ENCODE data around the gene CAMTA1.

Gene CAMTA1

DNA sequence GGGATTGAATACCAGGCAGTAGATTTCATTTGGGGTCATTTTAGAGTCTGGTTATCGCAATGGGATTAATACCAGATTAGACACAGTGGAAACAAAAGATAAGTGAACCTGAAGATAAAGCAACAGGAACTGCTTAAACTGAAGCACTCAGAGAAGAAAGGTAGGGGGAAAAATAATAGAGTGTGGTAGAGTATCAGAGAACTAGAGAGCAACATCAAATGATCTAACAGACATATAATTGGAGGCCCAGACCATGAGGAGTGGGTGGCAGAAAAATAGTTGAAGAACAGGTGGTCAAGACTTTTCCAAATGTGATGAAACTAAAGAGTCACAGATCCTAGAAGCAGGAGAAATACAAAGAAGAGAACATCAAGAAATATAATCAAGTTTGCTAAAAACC is 484.3 kb downstream of the CAMTA1 start:
- DNase-seq, result no peak

GRCh38 chr1:7274256-7274655 is 489.0 kb downstream of the CAMTA1 start:
- no peak for DNase-seq

DNA sequence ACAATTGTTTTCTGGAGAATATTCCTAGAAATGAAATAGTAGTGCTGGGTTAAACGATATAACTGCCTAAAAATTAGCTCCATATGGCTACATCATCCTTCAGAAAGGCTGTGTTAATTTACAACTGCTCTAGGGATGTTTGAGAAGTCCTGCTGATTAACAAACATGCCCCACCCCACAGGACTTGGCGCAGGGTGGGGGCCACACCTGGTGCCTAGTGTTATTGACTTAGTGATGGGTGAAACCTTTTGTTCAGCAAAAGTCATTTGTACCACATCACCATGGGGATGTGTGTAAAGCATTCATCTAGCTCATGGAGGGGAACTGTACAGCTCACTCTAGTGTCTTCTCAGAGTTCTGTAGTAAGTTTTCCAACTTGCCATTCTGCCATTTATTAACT is 492.8 kb downstream of the CAMTA1 start:
- DNase-seq, result no peak

- no peak for DNase-seq
Observed at GRCh38 chr1:7278827-7279765, 493.8 kb downstream of the CAMTA1 start.

DNA sequence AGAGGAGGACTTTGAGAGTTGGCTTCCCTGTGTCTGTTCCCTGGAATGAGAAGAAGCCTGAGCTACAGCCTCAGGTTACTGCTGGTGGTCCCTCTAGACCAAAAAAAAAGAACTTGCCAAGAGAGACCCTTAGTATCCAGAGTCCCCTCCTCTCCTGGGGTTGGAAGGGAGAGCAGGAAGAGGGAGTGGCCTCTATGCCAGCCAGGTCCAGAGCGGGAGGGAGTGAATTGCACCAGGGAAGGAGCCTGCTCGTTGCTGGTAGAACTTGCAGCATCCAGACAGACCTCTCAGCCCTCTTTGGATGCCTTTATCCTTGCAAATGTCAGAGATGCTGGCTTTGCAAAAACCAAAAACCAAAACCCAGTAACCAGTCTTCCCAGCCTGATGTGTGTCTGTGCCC is 494.5 kb downstream of the CAMTA1 start:
- DNase-seq, result no peak

DNA sequence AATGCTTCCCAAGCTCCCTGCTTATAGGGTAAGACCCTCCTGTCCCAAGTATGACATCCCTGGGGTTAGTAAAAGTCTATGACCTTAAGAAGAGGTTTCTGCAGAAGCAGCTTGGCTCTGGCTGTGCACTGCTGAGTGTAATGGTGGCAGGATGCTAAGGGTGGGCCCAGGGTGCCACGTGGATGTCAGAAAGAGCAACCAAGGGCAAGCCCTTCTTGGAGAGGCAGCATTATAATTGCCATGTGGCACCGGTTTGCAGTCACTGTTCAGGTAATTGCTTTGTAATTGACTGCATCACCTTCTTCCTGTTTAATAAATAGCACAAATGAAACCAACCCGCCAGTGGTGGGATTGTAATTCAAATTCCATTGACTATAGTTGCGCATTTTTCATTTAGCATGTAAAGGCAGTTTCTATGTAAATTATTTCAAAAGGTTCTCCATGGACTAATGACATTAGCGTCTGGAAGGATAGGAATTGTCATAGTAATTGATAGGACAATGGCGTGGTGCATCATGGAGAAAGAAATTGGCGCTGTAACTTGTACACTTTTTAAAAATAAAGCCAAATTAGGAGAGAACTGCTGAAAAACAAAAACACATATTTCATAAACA is 495.2 kb downstream of the CAMTA1 start:
- no peak for DNase-seq

GRCh38 chr1:7281821-7282220 is 496.6 kb downstream of the CAMTA1 start:
- DNase-seq, result no peak

DNA sequence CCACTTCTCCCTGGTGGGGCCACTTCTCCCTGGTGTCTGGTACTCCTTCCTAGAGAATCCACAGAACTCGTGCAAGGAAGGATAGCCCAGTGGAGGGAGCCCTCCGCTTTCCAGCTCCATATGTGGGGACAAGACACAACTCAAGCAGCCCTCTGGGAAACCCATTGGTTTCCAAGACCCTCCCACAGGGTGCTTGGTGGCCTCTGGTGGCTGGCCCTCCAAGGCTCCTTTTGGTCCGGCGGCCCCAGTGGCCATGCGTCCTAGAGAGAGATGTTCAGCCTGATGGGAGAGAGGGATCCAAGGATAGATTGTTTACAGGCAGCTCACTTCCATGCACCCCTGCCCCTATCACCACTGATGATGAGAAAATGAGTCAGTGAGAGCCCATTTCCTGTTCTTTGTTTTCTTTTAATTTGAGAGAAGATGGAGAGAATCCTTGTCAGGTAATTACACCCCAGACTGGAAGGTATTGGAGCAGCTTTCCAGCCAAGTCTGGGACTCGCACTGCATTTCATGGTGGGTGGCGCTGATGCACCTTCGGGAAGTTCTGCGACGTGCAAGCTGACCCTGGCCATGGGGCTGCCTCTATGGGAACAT is 499.7 kb downstream of the CAMTA1 start:
- DNase-seq, result no peak

- DNase-seq, result no peak
Observed at GRCh38 chr1:7285856-7286454, 500.7 kb downstream of the CAMTA1 start.

DNA sequence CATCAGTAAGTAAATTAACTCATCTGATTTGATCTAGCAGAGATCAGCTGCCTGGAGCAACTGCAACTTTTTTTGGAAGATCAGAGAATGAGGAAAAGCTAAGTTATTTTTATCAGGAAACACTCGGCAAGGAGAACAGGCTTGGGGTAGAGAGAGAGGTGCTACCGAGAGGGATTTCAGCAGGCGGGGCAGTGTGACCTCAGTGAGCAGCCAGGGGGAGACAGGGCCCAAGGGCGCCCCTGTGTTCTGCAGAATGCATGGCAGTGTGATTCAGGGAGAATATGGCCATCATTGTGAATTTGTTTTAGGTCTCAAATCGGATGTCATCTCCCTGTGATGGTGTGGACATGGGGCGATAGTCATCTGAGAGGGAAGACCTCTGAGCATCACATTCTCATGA is 501.8 kb downstream of the CAMTA1 start:
- no peak for DNase-seq

DNA sequence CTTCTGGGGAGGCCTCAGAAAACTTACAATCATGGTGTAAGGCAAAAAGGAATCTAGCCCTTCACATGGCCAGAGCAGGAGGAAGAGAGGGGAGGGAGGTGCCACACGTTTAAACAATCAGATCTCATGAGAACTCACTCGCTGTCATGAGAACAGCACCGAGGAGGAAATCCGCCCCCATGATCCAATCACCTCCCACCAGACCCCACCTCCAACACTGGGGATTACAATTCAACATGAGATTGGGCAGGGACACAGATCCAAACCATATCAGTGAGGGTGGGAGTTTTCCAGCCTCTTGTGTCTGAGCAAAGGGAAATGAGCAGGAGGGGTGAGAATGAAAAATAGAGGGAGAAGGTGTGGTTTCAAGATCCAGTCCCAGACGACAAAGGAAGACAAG is 503.7 kb downstream of the CAMTA1 start:
- no peak for DNase-seq

DNA sequence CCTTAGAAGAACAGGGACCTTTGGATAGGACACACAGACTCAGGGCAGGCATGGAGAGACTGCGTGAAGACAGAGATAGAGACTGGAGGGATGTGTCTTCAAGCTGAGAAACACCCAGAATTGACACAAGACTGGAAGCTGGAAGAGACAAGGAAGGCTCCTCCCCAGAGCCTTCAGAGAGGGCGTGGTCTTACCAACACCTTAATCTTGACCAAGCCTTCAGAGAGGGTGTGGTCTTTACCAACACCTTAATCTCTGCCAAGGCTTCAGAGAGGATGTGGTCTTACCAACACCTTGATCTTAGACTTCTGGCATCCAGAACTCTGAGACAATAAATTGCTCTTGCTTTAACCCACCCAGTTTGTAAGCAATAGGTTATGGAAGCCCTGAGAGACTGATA is 504.4 kb downstream of the CAMTA1 start:
- DNase-seq, result no peak

- DNase-seq, result no peak
Observed at GRCh38 chr1:7290971-7291970, 506.0 kb downstream of the CAMTA1 start.

- DNase-seq, result no peak
Observed at GRCh38 chr1:7292036-7292681, 506.9 kb downstream of the CAMTA1 start.

DNA sequence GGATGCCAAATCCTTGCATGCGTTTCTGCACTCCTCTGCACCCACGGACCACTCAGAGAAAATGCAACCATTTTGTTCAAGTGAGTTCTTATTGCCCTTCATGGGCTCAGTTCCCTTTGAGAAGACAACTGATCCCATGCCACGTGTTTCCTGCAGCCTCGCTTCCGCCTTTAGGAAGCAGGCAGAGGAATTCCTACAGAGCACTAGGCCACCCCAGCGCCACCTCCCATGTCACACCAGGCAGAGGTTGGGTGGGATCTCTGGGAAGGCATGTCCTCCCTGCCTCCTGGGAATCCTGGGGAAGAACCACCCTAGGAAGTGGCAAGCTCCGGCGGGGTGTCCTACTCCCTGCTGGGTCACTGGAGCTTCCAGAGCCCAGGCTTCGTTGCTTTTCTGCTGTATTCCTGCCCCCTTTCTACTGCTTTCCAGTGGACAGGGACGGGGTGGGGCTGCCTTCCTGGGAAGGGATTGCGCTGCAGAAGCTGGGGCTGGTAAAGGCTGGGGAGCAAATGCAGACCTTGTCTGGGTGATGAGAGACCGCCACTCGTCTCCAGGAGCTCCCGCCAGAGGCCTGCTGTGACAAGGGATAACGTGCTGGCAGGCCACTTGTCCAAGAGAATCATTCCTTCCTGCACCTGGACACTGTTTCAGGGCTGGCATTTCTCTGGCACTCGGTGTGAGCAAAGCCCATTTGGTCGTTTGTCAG is 507.6 kb downstream of the CAMTA1 start:
- DNase-seq, result no peak

- no peak for DNase-seq
Observed at GRCh38 chr1:7293702-7294629, 508.7 kb downstream of the CAMTA1 start.

DNA sequence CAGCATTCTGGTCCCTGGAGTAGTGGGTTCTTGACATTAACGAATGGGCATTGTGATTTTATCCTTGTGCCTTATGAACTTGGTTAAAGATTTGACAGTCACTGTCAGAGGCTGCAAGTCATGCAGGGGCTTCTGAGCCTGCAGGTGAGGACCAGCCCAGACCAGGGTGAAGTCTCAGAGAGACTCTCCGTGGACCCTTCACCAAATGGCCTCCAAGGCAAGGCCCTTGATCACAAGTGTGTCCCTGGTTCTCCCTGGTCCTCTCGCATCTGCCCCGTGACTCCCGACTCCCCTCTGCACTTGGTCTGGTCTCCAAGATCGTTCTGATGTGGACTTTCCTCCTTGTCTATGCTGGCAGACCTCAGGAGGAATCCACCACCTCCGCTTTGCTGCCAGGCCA is 509.4 kb downstream of the CAMTA1 start:
- DNase-seq, result no peak

- no peak for DNase-seq
Observed at GRCh38 chr1:7295946-7296345, 510.7 kb downstream of the CAMTA1 start.

DNA sequence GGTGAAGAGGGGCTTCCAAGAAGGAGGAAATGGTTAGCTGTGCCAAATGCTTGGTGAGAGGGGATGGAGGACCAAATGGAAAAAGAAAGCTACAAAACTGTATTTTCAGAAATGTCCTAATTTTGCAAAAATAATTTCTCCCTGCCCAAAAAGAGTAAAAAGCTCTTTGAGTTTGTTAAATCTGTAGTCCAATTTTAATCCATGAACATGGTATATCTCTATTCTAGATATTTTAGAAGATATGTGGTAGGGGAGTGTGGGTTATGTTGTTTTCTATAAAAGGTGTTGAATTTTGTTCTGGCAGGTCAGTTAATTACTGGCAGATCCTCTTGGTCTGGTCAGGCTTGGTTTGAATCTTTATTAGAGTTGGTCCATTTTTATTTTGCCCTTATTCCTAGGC is 511.7 kb downstream of the CAMTA1 start:
- DNase-seq, result no peak

- DNase-seq, result no peak
Observed at GRCh38 chr1:7298145-7298544, 512.9 kb downstream of the CAMTA1 start.
